ENCODE measurements around the gene RAB36. TPM values are rescaled to one million over a fixed set of nuclear protein-coding genes. Genes with fewer than 3 reads are reported as not detected.
"Not testable (repeated sequence)": the region's sequence is repeated elsewhere in the genome, so short reads cannot be mapped to it uniquely, and the experiment has no call there.

The RAB36 gene
- total RNA-seq, 1 donor from 2014 or later = 21.5 TPM

DNA sequence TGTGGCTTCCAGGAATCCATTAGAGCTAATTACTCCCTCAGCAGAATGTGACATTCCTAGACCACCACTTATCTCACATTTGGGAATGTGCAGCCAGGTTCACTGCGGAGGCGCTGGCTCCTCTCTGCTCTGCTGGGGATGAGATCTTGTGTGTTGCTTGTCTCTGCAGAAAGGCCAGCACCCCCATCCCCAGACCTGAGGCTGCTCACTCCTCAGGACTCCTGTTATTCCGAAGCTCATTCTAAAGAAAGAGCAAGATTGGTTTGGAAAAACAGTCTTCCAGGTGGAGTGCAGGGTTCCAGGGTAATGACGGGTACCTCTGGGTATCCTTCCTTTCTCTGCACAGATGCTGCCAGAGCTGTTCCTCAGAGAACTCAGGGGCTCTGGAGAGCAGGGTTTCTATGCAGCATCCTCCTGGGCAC, 24.3 kb upstream of the RAB36 start:
- no peak for DNase-seq (ENCODE audit: low spot score)

DNA sequence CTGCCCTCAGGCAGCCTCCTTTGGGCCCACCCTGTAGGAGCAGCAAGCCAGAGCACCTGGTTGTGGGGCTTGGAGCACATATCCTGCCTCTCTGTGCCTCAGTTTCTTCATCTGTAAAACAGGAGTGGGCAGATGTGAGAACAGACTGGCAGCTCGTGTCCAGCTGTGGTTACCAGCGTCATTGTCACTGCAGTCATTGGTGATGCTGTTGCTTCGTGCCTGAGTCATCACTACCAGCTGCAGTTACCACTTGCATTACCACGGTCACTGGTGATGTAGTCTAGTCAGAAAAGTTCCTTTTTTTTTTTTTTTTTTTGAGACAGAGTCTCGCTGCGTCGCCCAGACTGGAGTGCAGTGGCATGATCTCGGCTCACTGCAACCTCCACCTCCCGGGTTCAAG, 23.9 kb upstream of the RAB36 start:
- no peak for DNase-seq (ENCODE audit: low spot score)

DNA sequence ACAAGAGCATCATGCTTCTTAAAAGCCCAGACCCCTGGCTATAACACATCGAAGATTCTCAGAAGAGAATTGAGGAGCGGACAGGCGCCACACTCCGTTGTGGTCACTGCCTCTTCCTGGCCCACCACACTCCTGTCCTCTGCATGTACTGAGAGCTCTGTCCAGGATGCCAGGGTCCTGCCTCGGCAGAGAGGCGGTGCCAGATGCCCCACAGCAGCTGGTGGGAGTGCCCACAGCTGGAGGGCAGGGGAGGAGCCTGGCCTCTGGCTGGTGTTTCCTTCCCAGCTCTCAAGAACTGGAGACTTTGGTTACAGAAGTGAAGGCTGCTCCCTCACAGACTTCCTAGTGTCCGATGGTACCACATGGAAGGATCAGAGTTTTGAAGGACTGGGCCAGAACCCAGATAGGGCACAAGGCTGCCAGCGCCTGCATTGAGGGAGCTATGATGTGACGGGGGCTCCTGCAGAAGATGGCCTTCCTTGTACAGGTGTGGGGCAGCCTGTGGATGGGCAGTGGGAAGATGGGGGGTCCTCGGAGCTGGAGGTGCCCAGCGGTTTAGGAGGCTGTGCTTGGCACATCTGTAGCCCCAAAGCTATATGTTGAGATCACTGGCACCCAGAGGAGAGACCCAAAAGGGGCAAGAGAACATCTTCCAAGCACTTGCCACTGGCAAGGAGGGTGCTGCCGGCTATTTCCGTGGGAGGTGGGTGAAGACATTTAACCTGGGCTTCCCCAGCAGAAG, 22.9 kb upstream of the RAB36 start:
- no peak for DNase-seq (ENCODE audit: low spot score)

DNA sequence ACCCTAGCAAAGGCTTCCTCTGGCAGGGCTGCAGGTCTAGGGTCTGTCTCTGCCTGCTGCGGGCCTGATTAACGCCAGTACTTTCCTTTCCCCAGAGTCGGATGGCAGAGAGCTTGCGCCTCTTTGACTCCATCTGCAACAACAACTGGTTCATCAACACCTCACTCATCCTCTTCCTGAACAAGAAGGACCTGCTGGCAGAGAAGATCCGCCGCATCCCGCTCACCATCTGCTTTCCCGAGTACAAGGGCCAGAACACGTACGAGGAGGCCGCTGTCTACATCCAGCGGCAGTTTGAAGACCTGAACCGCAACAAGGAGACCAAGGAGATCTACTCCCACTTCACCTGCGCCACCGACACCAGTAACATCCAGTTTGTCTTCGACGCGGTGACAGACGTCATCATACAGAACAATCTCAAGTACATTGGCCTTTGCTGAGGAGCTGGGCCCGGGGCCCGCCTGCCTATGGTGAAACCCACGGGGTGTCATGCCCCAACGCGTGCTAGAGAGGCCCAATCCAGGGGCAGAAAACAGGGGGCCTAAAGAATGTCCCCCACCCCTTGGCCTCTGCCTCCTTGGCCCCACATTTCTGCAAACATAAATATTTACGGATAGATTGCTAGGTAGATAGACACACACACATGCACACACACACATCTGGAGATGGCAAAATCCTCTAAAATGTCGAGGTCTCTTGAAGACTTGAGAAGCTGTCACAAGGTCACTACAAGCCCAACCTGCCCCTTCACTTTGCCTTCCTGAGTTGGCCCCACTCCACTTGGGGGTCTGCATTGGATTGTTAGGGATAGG, 22.1 kb upstream of the RAB36 start:
- no peak for DNase-seq (ENCODE audit: low spot score)

DNA sequence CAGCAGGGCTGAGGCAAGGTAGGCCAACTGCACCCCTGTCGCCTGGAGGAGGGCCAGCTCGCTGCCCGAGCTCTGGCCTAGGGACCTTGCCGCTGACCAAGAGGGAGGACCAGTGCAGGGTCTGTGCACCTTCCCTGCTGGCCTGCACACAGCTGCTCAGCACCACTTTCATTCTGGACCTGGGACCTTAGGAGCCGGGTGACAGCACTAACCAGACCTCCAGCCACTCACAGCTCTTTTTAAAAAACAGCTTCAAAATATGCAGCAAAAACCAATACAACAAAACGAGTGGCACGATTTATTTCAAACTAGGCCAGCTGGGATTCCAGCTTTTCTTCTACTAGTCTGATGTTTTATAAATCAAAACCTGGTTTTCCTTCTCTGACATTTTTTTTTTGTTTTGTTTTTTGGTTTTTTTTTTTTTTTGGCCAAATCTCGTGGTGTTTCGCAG, 21.4 kb upstream of the RAB36 start:
- no peak for DNase-seq (ENCODE audit: low spot score)

DNA sequence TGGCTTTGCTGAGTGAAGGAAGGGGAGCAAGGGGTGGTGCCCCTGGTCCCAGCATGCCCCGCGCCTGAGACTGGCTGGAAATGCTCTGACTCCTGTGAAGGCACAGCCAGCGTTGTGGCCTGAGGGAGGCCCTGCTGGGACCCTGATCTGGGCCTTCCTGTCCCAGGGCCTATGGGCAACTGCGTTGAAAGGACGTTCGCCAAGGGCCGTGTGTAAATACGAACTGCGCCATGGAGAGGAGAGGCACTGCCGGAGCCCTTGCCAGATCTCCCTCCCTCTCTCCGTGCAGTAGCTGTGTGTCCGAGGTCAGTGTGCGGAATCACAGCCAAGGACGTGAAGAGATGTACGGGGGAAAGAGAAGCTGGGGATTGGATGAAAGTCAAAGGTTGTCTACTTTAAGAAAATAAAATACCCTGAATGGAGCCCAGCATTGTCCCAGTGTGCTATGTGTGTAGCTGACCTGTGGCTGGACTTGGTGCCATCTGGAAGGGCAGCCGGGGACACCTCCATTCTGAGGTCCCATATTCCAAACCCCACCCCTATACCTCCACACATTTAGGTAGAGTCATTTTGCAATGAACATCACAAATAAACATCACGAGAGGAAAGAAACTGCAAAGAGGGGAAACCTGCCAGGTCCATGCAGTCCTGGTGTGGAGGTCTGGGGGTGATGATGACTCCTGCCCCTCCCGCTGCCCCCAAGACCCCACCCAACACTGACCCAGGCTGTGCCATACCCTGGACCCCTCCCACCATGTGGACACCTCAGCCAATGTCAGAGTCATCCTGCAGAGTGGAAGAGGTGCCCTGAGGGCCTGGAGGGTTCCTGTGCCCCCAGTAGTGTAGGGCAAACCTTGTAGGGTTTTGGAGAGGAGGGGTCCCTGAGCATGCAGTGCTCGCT, 20.4 kb upstream of the RAB36 start:
- DNase-seq (ENCODE audit: low spot score) = no peak

DNA sequence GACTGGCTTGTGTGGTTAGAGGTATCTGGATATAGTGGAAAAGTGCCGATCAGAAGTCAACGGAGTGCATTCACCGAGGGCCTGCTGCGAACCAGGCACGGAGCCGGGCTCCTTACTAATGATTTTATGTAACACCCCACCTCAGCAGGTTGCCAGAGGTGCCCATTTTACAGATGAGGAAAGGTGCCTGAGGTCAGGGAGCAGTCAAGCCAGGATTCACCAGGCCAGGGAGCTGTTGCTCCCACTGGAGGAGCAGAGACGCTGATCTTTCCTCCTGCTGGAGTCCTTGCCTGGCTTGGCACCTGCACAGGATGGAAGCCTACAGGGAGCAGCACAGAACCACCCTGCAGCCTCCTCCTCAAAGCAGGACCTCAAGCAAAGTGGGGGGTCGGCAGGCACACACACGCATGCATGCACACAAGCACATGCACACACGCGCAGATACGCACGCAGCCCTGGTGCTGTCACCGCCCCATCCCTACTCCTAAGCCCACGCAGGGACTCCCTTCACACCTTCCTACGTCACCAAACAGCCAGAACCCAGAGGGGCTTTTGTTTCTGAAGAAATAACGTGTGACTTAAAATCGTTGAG, 19.7 kb upstream of the RAB36 start:
- no peak for DNase-seq (ENCODE audit: low spot score)

DNA sequence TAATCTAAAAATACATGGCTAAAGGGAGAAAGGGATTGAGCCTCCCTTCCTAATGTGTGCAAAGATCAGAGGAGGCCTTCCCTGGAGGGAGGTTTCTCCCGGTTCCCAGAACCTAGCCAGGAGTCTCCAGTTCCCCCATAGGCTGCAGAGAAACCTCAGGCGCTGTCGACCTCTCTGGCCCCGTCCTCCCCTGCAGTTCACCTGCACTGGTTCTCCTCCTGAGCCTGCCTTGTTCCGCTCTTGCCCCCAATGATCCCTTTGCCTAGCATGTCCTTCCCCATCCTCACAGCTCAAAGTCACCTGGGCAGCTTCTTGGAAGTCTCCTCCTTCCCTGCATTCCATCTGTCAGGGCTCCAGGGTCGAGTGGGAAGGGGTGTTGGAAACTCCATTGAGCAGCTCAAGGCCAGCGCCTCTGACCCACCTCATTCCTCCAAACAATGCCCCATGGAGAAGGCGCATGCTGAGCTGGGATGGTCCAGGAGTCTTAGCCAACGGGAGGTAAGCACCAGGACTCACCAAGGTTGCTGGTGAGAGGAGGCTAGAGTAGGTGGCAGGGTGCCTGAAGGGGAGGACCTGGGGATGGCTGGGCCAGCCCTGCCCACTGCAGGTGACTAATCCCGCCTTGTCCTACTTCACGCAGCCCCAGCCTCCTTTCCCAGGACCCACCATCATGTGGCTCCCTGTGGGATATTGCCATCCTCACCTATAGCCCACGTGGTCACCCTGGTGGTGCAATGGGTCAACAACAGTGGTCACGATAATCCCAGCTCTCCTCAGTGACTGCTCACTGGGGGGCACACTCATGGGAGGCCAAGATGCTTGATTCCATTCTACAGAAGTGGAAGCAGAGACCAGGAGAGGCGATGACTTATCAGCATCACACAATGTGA, 18.9 kb upstream of the RAB36 start:
- DNase-seq (ENCODE audit: low spot score) = no peak

DNA sequence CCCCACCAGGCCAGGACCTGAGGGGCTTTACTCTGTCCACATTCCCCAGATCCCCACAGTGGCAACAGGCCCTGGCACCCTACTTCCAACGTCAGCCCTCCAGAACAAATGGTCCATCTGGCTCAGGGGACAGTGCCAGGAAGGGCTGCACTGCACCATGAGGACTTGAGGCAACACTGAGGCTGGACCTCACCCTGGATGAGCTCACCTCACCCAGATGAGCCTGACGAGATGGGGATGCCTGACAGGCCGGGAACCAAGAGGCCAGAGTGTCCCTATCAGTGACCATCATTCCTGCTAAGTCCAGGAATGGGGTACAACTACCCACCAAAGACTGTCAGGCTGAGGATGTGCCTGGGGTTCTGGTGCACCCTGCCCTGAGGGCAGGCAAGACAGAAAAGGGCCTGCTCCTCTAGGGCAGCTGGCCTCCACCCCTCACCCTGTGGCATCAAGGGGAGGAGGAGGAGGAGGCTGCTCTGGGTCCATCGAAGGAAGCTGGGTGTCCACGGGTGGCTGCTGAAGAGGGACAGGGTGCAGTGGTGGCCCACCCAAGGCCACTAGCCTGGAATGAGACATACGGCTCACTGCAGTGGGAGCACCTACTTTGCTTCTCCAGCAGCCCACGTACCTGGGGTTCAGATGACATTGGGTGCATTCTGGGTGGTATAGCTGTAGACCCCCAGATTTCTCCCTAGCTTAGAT, 18.1 kb upstream of the RAB36 start:
- no peak for DNase-seq (ENCODE audit: low spot score)

DNA sequence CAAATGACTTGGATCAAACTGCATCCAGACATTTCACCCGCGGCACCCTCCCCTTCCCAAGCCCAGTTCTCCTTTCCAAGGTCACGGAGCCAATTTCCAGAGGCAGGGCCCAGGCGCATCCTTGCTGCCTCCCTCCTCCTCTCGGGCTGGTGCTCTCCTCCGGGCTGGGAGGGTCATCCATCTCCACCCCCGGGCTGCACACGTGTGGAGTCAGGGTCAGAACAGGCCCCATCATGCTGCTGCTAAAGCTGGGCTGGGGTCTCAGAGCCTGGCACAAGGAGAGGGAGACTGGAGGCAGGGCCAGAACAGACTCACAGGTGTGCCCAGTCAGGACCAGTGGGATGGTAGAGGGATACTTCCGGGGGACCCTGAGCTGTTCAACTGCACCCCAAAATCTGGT, 17.5 kb upstream of the RAB36 start:
- DNase-seq (ENCODE audit: low spot score) = no peak

DNA sequence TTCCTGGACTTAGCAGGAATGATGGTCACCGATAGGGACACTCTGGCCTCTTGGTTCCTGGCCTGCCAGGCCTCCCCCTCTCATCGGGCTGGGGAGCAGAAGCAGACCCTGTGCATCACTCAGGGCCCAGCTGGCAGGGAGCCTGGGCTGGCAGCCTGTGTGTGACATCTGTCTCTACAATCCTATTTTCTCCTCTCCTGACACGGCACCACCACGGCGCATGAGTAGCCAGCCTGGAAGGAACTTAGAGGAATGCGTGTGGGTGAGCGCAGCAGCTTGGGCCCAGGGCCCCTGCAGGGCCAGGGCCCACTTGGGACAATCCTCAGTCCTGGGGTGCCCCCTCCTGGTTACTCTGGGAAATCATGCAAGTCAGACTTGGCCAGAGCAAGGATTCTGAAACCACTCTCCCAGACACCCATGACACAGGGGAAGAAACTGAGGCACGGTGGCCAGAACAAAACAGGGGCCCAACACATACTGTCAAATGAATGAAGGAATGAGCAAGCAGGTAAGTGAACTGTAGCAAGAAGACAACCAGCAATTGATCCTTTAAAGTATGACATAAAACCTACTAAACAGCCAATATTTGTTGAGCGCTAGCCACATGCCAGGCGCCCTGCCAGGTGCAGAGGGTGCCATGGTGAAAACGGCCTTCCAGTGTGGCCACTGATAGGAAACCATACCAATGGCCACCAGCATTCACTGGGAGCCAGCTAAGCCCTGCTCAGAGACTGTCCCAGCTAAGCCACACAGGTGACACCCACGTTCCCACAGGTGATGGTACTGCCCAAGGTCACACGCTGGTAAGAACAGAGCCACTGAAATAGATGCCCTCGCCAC, 16.8 kb upstream of the RAB36 start:
- DNase-seq (ENCODE audit: low spot score) = peak; percentile 81

DNA sequence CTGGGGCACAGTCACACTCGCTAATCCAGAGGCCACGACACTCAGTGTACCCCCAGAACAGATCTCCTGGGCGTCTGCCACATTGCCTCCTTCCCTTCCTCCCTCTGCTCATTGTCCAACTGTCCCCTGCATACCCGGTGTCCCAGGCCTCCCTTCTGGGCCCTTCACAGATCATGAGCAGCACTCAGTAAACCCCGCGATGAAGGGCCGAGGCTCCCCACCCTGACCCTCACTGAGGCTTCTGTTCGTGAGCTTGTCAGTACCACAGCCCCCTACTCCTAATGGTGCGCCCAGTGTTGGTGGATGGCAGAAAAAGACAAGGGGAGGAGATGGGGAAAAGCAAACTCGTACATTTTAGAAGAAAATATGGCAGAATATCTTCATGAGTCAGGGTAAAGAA, 16.1 kb upstream of the RAB36 start:
- DNase-seq (ENCODE audit: low spot score) = no peak

DNA sequence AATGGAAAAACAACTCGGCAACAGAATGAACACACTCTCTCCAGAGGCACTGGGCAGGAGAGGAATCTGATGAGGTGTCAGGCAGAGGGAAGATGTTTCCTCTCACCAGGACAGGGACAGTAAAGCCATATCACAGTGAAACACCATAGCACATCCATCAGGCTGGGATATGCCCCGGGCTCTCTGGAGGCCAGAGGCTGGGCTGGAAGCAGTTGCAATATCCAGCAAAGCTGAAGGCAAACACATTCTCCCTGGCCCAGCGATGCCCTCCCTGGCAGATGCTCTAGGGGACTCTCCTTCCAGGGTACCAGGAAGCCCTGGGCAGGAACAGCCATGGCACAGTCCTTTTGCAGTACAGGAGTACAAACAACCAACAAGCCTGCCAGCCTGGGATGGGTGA, 14.6 kb upstream of the RAB36 start:
- DNase-seq (ENCODE audit: low spot score) = no peak

DNA sequence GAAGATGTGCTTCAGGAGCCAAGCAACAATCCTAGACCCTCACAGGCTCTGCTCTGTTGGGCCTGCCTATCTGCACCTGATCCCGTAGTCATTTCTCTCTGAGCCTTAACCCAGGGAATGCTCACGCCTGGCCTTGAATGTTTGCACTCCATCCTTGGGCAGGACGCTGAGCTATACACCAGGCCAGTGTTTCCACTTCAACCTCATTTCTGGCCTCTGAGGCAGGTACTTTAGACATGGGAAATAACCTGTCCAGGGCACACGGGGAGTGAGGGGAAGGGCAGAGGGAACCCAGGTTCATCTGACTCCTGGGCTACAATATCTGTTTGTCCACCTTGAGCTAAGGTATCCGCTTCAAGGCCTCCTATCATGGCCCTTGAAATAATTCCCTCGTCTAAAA, 13.3 kb upstream of the RAB36 start:
- DNase-seq (ENCODE audit: low spot score) = no peak

DNA sequence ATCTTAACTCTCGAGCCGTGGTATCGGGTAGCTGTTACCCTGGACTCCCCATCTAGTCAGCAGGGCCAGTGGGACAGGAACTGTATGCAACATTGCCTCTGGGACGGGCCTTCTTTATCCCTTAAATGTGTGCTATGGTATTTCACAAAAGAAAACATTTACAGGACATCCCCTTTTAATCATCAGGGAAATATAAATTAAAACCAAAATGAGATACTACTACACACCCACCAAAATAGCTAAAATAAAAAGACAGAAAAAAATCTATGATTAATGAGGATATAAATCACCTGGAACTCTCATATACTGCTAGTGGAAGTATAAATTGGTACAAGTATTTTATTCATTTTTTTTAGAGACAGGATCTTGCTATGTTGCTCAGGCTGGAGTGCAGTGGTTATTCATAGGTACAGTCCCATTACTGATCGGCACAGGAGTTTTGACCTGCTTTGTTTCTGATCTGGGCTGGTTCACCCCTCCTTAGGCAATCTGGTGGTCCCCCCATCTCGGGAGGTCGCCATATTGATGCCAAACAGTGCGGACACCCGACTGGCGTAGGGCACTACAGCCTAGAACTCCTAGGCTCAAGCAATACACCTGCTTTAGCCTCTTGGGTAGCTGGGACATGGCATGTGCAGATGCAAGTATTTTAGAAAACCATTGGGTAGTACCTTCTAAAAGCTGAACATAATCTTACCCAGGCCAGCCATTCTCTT, 12.7 kb upstream of the RAB36 start:
- no peak for DNase-seq (ENCODE audit: low spot score)

DNA sequence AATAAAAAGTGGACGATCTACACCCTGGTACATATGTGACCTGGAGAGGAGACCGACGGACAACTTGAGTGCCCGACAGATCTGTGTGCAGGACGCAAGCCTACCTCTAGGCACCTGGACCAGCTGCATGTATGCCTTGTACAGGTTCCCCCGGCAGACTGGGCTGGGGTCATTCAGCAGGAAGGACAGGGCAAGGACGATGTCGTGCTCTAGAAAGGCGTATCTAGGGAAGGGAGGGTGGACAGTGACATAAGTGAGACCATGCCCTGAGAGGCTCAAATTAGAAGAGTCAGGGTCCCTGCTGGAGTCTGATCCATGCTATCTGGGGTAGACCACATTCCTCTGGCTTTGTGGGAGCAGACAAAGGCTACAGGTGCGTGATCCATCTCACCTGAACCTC, 11.4 kb upstream of the RAB36 start:
- DNase-seq (ENCODE audit: low spot score) = no peak

DNA sequence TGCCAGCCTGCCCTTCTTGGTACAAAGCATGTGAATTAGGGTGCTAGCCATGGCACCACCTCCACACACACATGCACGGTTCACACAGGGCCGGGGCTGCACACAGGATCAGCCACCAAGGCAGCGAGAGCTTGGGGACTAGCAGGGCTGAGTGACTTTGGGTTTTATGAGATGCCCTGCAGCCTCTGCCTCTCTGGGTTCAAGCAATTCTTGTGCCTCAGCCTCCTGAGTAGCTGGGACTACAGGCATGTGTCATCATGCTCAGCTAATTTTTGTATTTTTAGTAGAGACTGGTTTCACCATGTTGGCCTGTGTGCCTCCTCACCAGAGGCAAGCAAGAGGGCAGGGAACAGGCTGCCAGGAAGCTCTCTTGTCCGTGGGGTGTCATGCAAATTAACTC, 8.3 kb upstream of the RAB36 start:
- not testable (repeated sequence) for DNase-seq (ENCODE audit: low spot score)

DNA sequence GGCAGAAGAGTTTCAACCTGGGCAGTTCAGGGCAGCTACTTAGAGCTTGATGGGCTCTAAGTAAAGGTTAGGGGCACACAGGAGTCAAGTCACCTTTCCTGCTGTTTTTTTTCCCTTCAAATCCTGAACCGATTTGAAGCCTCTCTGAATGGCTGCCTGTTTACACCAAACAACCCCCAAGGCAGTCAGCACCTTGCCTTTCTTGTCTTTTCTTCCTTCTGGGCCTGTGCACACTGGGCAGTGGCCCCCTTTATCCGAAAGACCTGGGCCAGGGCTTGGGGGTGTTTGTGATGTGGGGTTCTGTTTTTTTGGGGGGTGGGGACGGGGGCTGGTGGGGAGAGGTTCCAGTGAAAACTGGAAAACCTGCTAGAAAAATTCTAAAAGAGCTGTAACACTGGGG, 7.8 kb upstream of the RAB36 start:
- no peak for DNase-seq (ENCODE audit: low spot score)
